OCI-LY3 (cell line): ENCODE results near the gene FOXC1.

ENCODE experiments used
- H2AFZ ChIP-seq: fragments of 200-600, 300-600 bp; shearing (Covaris generic); 2 replicates; pipeline ENCODE4 v1.6.0; 2014; ENCODE audit warnings: antibody characterized with exemption, low read depth, low read length
- H3K27ac ChIP-seq: fragments of 200-600, 300-600 bp; sonication (generic); 2 replicates; pipeline ENCODE4 v1.5.1; 2014; ENCODE audit warnings: mild to moderate bottlenecking, low read length, moderate library complexity, mixed read lengths
- H3K27me3 ChIP-seq: fragments of 200-600, 300-600 bp; sonication (generic); 2 replicates; pipeline ENCODE4 v1.6.1; 2014; ENCODE audit warnings: low read depth, low read length, mixed read lengths
- H3K36me3 ChIP-seq: fragments of 200-600, 300-600 bp; sonication (generic); replicated peaks from 2 replicates; pipeline ENCODE3; 2014; ENCODE audit warnings: low read depth, low read length, mixed read lengths
- H3K4me1 ChIP-seq: fragments of 300-600, 200-600 bp; sonication (generic); 2 replicates; pipeline ENCODE4 v1.6.1; 2014; ENCODE audit warnings: low read length, mixed read lengths
- H3K4me2 ChIP-seq: fragments of 200-600, 300-600 bp; sonication (generic); 2 replicates; pipeline ENCODE4 v1.6.1; 2014; ENCODE audit warnings: low read length, mixed read lengths
- H3K4me3 ChIP-seq: fragments of 300-600, 200-600 bp; sonication (generic); 2 replicates; pipeline ENCODE4 v1.5.1; 2014; ENCODE audit warnings: antibody characterized with exemption, mild to moderate bottlenecking, low read length, moderate library complexity
- H3K79me2 ChIP-seq: fragments of 300-600, 200-600 bp; shearing (Covaris generic); 2 replicates; pipeline ENCODE4 v1.6.1; 2014; ENCODE audit warnings: mild to moderate bottlenecking, low read length, mixed read lengths
- H3K9ac ChIP-seq: fragments of 300-600, 200-600 bp; shearing (Covaris generic); 2 replicates; pipeline ENCODE4 v1.6.0; 2014; ENCODE audit warnings: mild to moderate bottlenecking, low read length, moderate library complexity
- H3K9me3 ChIP-seq: fragments of 200-600, 300-600 bp; shearing (Covaris generic); 2 replicates; pipeline ENCODE4 v1.6.1; 2014; ENCODE audit warnings: low read length, mixed read lengths; ENCODE audit not compliant: insufficient read depth
- H4K20me1 ChIP-seq: fragments of 200-600, 300-600 bp; sonication (generic); 2 replicates; pipeline ENCODE4 v1.6.1; 2016; ENCODE audit warnings: low read length, mixed read lengths; ENCODE audit not compliant: insufficient read depth
- EZH2phosphoT487 ChIP-seq: fragments of 200-600 bp; shearing (Covaris generic); IDR thresholded peaks from 2 replicates; pipeline ENCODE4 v1.6.1; 2018; ENCODE audit warnings: antibody characterized with exemption, mixed run types, low read depth
- TF ChIP-seq, protein P1 (sequence below): fragments of 200-600, 300-600 bp; sonication (generic); IDR thresholded peaks from 2 replicates; pipeline ENCODE4 v1.5.1; 2014; ENCODE audit warnings: antibody characterized with exemption, low read length, low read depth

FOXC1 gene

DNA sequence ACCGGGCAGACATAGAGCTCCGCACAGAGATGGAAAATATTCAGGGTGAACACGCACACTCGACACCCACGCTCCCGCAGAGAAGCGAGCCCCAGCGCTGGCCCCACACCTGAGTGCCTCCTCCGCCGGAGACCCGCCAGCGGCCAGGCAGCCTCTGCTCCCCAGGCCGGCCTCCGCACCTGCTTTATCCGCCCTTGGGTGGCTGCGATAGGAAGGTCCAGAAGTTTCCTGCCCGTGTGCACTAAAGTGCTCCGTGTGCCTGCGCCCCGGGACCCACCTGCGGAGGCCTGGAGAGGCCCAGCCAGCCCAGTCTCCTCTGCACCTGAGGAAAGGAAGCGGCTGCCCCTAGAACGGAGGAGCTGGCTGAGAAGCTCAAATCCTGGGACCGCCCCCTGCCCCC lies 10.8 kb upstream of the FOXC1 start:
- Histone ChIP-seq H2AFZ (no peak overlapping the region), H3K79me2 (no peaks in the 10 kb centered on the region), H3K9ac (no peak overlapping the region), H4K20me1 (no peaks in the 10 kb centered on the region), H3K4me2 (no peak overlapping the region), H3K4me3 (no peak overlapping the region), H3K9me3 (no peaks in the 10 kb centered on the region), H3K27me3 (no peaks in the 10 kb centered on the region), H3K4me1 (0 out of 2 replicates have a peak, but pooled peaks cover 6% of the 10 kb centered on the region), H3K36me3 (no peaks in the 10 kb centered on the region), H3K27ac (no peak overlapping the region)
- TF ChIP-seq, protein P1, sequence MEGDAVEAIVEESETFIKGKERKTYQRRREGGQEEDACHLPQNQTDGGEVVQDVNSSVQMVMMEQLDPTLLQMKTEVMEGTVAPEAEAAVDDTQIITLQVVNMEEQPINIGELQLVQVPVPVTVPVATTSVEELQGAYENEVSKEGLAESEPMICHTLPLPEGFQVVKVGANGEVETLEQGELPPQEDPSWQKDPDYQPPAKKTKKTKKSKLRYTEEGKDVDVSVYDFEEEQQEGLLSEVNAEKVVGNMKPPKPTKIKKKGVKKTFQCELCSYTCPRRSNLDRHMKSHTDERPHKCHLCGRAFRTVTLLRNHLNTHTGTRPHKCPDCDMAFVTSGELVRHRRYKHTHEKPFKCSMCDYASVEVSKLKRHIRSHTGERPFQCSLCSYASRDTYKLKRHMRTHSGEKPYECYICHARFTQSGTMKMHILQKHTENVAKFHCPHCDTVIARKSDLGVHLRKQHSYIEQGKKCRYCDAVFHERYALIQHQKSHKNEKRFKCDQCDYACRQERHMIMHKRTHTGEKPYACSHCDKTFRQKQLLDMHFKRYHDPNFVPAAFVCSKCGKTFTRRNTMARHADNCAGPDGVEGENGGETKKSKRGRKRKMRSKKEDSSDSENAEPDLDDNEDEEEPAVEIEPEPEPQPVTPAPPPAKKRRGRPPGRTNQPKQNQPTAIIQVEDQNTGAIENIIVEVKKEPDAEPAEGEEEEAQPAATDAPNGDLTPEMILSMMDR = no peak
- TF ChIP-seq EZH2phosphoT487 = no peak

DNA sequence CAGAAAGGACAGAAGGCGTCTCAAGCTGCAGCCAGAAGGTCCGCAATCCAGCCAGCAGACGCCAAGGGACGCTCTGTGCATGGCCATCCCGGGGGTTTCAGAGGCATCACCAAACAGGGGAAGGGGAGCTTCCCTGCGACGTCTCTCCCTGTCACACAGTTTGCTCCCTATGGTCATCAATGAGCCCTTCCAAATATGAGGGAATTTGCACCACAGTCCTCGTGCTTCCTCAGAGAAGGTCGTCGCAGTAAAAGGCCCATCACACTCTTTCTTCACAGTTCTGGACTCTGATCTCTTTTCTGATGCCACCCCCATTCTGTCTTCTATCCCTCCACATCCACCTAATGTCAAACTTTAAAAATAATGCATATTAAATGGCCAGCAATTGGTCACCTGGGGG lies 10.2 kb upstream of the FOXC1 start:
- H3K4me3 ChIP-seq = no peak overlapping the region
- H3K79me2 ChIP-seq = no peaks in the 10 kb centered on the region
- 0 out of 2 replicates have a peak, but pooled peaks cover 6% of the 10 kb centered on the region for H3K4me1 ChIP-seq
- no peaks in the 10 kb centered on the region for H3K36me3 ChIP-seq
- no peak overlapping the region for H3K4me2 ChIP-seq
- no peak for TF ChIP-seq EZH2phosphoT487
- TF ChIP-seq, protein P1 = no peak
- H3K9ac ChIP-seq = no peak overlapping the region
- no peak overlapping the region for H3K27ac ChIP-seq
- no peaks in the 10 kb centered on the region for H4K20me1 ChIP-seq
- H3K9me3 ChIP-seq = no peaks in the 10 kb centered on the region
- no peaks in the 10 kb centered on the region for H3K27me3 ChIP-seq
- H2AFZ ChIP-seq = no peak overlapping the region

DNA sequence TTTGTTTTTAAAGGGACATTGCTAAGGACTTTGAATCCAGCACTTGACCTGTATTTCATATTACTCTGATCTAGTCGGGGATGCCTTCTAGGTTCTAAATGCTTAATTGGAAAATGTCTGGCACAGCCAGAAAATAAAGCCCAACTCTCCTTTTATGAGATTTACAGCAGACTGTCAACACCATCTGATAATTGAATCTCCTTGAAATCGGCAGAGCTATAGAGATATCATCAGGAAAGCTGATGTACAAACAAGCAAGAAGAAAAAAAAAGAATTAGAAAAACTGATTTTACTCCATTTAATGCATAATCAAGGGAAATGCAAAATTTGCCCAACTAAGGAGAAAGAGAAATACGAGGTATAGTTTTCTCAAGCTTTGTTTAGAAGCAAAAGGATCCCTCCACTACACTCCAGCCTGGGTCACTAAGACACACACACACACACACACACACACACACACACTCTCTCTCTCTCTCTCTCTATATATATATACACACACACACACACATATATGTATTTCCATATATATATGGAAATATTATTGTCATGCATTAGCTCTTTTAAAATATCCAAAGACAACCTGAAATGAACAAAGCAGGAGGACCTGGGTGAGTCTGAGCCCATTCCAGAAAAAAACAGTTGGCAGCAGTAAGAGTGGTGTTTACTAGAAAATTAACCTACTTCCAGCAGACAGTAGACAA lies 9.5 kb upstream of the FOXC1 start:
- H3K4me1 ChIP-seq = 0 out of 2 replicates have a peak, but pooled peaks cover 6% of the 10 kb centered on the region
- H3K4me3 ChIP-seq = no peak overlapping the region
- H4K20me1 ChIP-seq = no peaks in the 10 kb centered on the region
- H3K4me2 ChIP-seq = no peak overlapping the region
- no peaks in the 10 kb centered on the region for H3K79me2 ChIP-seq
- no peak overlapping the region for H3K27ac ChIP-seq
- TF ChIP-seq, protein P1 = no peak
- no peak for TF ChIP-seq EZH2phosphoT487
- no peak overlapping the region for H2AFZ ChIP-seq
- no peaks in the 10 kb centered on the region for H3K36me3 ChIP-seq
- H3K27me3 ChIP-seq = no peaks in the 10 kb centered on the region
- H3K9ac ChIP-seq = no peak overlapping the region
- H3K9me3 ChIP-seq = no peaks in the 10 kb centered on the region

DNA sequence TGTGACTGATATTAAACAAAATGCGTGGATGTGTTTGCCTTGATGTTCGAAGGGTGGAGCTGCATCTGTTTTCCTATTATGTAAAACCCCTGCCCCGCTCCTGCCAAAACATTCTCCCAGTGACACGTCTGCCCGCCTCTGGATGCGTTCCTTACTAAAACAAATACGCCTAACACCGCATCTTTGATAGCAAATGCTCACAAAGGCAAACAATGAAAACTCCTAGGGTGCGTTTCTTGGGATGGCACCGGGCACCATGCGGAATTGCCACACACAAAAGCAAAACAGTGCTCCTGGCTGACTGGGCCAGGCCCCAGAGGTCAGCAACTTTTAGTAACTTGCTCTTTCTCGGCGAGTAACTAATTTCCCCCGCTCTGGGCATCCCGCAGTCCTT lies 9.0 kb upstream of the FOXC1 start:
- H4K20me1 ChIP-seq = no peaks in the 10 kb centered on the region
- no peaks in the 10 kb centered on the region for H3K27me3 ChIP-seq
- H3K36me3 ChIP-seq = no peaks in the 10 kb centered on the region
- no peaks in the 10 kb centered on the region for H3K9me3 ChIP-seq
- no peak overlapping the region for H2AFZ ChIP-seq
- H3K27ac ChIP-seq = no peak overlapping the region
- no peak overlapping the region for H3K9ac ChIP-seq
- H3K79me2 ChIP-seq = no peaks in the 10 kb centered on the region
- TF ChIP-seq EZH2phosphoT487 = no peak
- TF ChIP-seq, protein P1 = no peak
- 0 out of 2 replicates have a peak, but pooled peaks cover 6% of the 10 kb centered on the region for H3K4me1 ChIP-seq
- H3K4me2 ChIP-seq = no peak overlapping the region
- no peak overlapping the region for H3K4me3 ChIP-seq
